ENCODE measurements around the gene TMTC2.

- TF ChIP-seq CTCF (IDR thresholded peaks at IDR 0.05; ENCODE audit: extremely low read depth in 1 of 2, insufficient read depth in 1 of 2, low read depth in 1 of 2, low read length in 2 of 2): no peak
- no peak for TF ChIP-seq JUN (IDR thresholded peaks at IDR 0.05; ENCODE audit: borderline replicate concordance, insufficient read depth, insufficient read length, low read depth)
- TF ChIP-seq FOS (IDR thresholded peaks at IDR 0.05; ENCODE audit: borderline replicate concordance, insufficient read depth, low read length): no peak
- no peak for TF ChIP-seq POLR2AphosphoS5 (IDR thresholded peaks at IDR 0.05; ENCODE audit: insufficient read depth, low read depth, low read length)
- TF ChIP-seq POLR2A (IDR thresholded peaks at IDR 0.05; ENCODE audit: low read depth, low read length): no peak
- no peak for TF ChIP-seq EZH2 (IDR thresholded peaks at IDR 0.05; ENCODE audit: borderline replicate concordance, low read depth, low read length, severe bottlenecking)
- TF ChIP-seq, protein P1, sequence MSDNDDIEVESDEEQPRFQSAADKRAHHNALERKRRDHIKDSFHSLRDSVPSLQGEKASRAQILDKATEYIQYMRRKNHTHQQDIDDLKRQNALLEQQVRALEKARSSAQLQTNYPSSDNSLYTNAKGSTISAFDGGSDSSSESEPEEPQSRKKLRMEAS (IDR thresholded peaks at IDR 0.05; ENCODE audit: insufficient read depth, insufficient read length): no peak
These were observed 396.1 kb downstream of the TMTC2 start for GRCh38 chr12:83082690-83083276.
